Measurements from ENCODE around the gene UQCRQ.
"Not testable (repeated sequence)": the region's sequence is repeated elsewhere in the genome, so short reads cannot be mapped to it uniquely, and the experiment has no call there.

Gene UQCRQ

DNA sequence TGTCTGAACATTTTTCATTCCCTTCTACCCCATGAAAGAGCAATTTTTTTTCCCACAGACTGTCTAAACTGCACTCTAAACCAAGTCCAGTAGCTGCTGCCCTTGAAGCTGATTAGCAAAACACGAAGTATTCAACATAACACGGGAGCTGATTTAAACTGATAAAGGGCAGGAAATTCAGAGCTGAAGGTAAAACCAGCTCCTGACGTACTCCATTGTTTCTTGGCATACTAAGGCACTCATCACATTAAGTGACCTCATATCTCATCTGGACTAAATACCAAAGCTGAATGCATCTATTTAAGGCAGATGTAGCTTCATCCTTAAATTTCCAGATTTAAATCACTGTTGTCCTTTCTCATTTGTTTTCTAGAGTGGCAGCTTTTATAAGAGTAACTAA is 12.1 kb upstream of the UQCRQ start:
- H3K27ac ChIP-seq (ENCODE audit: low read length) = no peak overlapping the region

DNA sequence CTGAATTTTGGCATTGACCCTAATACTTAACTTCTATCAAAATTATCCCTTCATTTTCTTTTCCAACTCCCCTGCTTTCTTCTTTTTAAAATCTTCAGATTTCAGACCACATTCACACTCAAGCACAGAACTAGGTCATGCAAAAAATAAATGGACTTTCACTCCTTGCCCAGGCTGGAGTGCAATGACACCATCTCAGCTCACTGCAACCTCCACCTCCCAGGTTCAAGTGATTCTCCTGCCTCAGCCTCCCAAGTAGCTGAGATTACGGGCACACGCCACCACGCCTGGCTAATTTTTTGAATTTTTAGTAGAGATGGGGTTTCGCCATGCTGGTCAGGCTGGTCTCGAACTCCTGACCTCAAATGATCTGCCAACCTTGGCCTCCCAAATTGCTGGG is 11.4 kb upstream of the UQCRQ start:
- not testable (repeated sequence) for H3K27me3 ChIP-seq (ENCODE audit: low read depth, low read length); H3K36me3 ChIP-seq (ENCODE audit: control insufficient read depth in 1 of 2, insufficient read depth in 2 of 2, low read length in 2 of 2); H3K4me3 ChIP-seq (ENCODE audit: low read depth in 1 of 2, low read length in 2 of 2); H3K4me1 ChIP-seq (ENCODE audit: control insufficient read depth in 1 of 2, insufficient read depth in 2 of 2, low read length in 2 of 2); H3K27ac ChIP-seq (ENCODE audit: low read length); H3K9me3 ChIP-seq (ENCODE audit: control insufficient read depth in 1 of 2, low read length in 2 of 2)

More for the DNA sequence above, 12.1 kb upstream of the UQCRQ start:
- Histone ChIP-seq H3K4me3 (ENCODE audit: low read depth in 1 of 2, low read length in 2 of 2) (no peak overlapping the region), H3K27me3 (ENCODE audit: low read depth, low read length) (no peaks in the 10 kb centered on the region), H3K4me1 (ENCODE audit: control insufficient read depth in 1 of 2, insufficient read depth in 2 of 2, low read length in 2 of 2) (no peaks in the 10 kb centered on the region), H3K9me3 (ENCODE audit: control insufficient read depth in 1 of 2, low read length in 2 of 2) (no peaks in the 10 kb centered on the region), H3K36me3 (ENCODE audit: control insufficient read depth in 1 of 2, insufficient read depth in 2 of 2, low read length in 2 of 2) (no peaks in the 10 kb centered on the region)

DNA sequence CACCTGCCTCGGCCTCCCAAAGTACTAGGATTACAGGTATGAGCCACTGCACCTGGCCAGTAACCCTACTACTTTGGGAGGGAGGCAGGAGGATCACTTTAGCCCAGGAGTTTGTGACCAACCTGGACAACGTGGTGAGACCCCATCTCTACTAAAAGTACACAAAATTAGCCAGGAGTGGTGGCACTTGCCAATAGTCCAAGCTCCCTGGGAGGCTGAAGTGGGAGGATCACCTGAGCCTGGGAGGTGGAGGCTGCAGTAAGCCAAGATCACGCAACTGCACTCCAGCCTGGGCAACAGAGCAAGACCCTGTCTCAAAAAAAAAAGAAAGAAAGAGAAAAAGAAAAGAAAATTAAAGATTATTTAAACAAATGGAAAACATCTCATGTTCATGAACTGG is 10.4 kb upstream of the UQCRQ start:
- no peaks in the 10 kb centered on the region for H3K36me3 ChIP-seq (ENCODE audit: control insufficient read depth in 1 of 2, insufficient read depth in 2 of 2, low read length in 2 of 2)
- no peak overlapping the region for H3K27ac ChIP-seq (ENCODE audit: low read length)
- no peaks in the 10 kb centered on the region for H3K9me3 ChIP-seq (ENCODE audit: control insufficient read depth in 1 of 2, low read length in 2 of 2)
- H3K27me3 ChIP-seq (ENCODE audit: low read depth, low read length) = no peaks in the 10 kb centered on the region
- H3K4me3 ChIP-seq (ENCODE audit: low read depth in 1 of 2, low read length in 2 of 2) = no peak overlapping the region
- H3K4me1 ChIP-seq (ENCODE audit: control insufficient read depth in 1 of 2, insufficient read depth in 2 of 2, low read length in 2 of 2) = no peaks in the 10 kb centered on the region

DNA sequence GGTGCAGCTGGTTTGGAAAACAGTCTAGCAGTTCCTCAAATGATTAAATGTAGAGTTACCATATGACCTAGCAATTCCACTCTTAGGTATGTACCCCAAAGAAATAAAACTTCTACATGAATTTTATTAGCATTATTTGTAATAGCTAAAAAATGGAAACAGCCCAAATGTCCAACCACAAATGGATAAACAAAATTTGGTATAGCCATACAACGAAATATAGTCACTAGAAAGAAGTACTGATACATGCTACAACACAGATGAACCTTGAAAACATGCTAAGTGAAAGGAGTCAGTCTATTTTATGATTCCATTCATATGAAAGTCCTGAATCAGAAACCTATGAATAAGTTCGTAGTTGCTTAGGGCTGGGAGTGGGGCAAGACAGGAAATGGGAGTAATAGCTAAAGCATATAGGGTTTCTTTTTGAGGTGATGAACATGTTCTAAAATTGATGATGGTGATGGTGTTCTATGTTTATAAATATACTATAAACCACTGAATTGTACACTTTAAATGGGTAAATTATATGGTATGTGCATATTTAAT is 6.5 kb upstream of the UQCRQ start:
- Histone ChIP-seq H3K4me3 (ENCODE audit: low read depth in 1 of 2, low read length in 2 of 2) (no peak overlapping the region), H3K36me3 (ENCODE audit: control insufficient read depth in 1 of 2, insufficient read depth in 2 of 2, low read length in 2 of 2) (no peaks in the 10 kb centered on the region), H3K27ac (ENCODE audit: low read length) (no peak overlapping the region)

DNA sequence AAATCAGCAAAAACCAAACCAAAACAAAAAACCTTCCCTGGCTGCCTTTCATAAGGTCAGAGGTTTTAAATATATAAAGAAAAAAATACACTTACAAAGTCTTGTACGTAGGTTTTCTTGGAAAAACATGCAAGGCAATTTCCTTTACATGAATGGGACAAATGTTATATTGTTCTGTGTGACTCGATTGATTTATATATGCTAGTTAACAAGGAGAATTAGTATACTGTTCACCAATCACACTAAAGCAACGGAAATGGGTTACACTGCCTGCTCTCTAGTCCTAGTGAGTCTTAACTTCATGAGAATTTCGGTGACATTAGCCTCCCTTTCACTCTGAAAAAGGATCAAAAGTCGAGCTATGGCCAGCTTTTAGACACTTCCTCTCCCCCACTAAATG is 5.7 kb upstream of the UQCRQ start:
- H3K9me3 ChIP-seq (ENCODE audit: control insufficient read depth in 1 of 2, low read length in 2 of 2) = no peaks in the 10 kb centered on the region
- no peaks in the 10 kb centered on the region for H3K27me3 ChIP-seq (ENCODE audit: low read depth, low read length)
- H3K4me1 ChIP-seq (ENCODE audit: control insufficient read depth in 1 of 2, insufficient read depth in 2 of 2, low read length in 2 of 2) = no peaks in the 10 kb centered on the region
- H3K27ac ChIP-seq (ENCODE audit: low read length) = no peak overlapping the region
- H3K36me3 ChIP-seq (ENCODE audit: control insufficient read depth in 1 of 2, insufficient read depth in 2 of 2, low read length in 2 of 2) = no peaks in the 10 kb centered on the region
- H3K4me3 ChIP-seq (ENCODE audit: low read depth in 1 of 2, low read length in 2 of 2) = no peak overlapping the region

More for the DNA sequence above, 6.5 kb upstream of the UQCRQ start:
- H3K4me1 ChIP-seq (ENCODE audit: control insufficient read depth in 1 of 2, insufficient read depth in 2 of 2, low read length in 2 of 2) = no peaks in the 10 kb centered on the region
- H3K27me3 ChIP-seq (ENCODE audit: low read depth, low read length) = no peaks in the 10 kb centered on the region
- H3K9me3 ChIP-seq (ENCODE audit: control insufficient read depth in 1 of 2, low read length in 2 of 2) = no peaks in the 10 kb centered on the region

DNA sequence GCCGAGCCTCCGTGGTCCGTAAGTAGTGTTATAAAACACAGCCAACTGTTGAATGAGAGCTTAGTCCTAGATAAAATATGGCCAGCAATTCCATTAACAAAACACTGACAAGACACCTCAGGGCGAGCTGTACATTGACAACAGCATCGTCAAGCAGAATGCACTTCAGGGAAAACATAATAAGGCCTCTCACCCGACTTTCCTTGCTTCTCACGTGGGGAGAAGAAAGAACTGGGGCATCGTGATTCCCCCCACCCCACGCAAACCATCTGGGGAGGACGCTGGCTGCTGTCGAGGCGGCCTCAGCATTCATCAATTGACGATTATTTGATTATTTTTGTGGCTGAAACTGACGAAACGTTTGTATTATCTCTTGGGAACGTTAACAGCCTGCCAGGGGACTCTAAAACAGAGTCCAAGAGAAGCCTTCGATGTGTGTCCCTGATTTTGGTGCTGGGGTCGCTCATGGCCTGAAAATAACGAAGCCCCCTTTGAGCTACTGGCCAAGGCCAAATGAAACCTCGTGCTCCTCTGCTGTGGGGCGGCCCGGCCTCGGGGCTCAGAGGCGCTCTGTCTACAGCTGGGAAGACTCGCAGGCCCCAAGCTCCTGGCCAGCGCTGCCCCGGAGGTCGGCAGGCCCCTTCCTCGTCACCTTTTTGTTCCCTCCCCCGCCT is 637 bp upstream of the UQCRQ start:
- Histone ChIP-seq H3K27me3 (ENCODE audit: low read depth, low read length) (no peaks in the 10 kb centered on the region), H3K27ac (ENCODE audit: low read length) (peak overlapping the region; percentile 94), H3K9me3 (ENCODE audit: control insufficient read depth in 1 of 2, low read length in 2 of 2) (no peaks in the 10 kb centered on the region), H3K4me3 (ENCODE audit: low read depth in 1 of 2, low read length in 2 of 2) (peak overlapping the region; percentile 89 to 96), H3K4me1 (ENCODE audit: control insufficient read depth in 1 of 2, insufficient read depth in 2 of 2, low read length in 2 of 2) (peaks cover 5 to 12% of the 10 kb centered on the region in 2 donors), H3K36me3 (ENCODE audit: control insufficient read depth in 1 of 2, insufficient read depth in 2 of 2, low read length in 2 of 2) (peaks cover 15 to 24% of the 10 kb centered on the region in 2 donors)

DNA sequence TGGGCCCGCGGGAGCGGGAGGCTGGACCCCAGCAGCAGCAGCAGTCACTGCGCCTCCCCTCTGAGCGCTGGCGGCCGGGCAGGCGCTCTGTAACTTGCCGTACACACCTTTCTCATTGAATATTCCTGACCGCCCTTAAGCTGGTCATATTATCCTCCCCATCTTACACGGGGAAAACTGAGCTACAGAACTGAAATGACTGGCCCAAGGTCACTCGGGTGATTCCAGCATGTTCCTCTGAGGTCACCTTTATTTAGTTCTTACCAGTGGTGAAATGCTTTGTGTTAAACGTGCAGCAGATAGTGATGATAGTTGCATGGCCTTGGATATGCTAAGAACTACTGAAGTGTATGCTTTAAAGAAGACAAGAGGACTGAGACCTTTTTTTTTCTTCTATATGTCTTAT is 607 bp downstream of the UQCRQ start:
- Histone ChIP-seq H3K4me1 (ENCODE audit: control insufficient read depth in 1 of 2, insufficient read depth in 2 of 2, low read length in 2 of 2) (peaks cover 5 to 12% of the 10 kb centered on the region in 2 donors), H3K27ac (ENCODE audit: low read length) (peak overlapping the region; percentile 94), H3K27me3 (ENCODE audit: low read depth, low read length) (no peaks in the 10 kb centered on the region), H3K36me3 (ENCODE audit: control insufficient read depth in 1 of 2, insufficient read depth in 2 of 2, low read length in 2 of 2) (peaks cover 20 to 28% of the 10 kb centered on the region in 2 donors), H3K4me3 (ENCODE audit: low read depth in 1 of 2, low read length in 2 of 2) (peak overlapping the region; percentile 89 to 96), H3K9me3 (ENCODE audit: control insufficient read depth in 1 of 2, low read length in 2 of 2) (no peaks in the 10 kb centered on the region)

DNA sequence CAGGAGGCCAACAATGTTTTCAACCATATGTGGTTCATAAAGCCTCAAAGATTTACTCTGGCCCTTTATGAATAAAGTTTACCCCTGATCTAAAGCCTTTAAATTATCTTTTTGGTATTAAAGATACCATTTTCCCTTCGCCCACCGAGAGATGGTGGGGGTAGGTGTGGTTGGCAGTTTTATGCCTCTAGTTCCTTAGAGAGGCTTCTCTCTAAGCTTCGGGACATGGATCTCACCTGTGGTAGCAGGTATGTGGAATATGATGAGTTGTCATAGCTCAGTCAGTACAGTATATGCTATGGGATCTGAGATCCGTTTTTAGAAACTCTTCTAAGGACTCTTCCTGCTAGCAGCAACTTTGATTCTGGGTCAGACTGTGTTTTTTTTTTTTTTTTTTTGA is 2.3 kb downstream of the UQCRQ start:
- Histone ChIP-seq H3K27me3 (ENCODE audit: low read depth, low read length) (no peaks in the 10 kb centered on the region), H3K9me3 (ENCODE audit: control insufficient read depth in 1 of 2, low read length in 2 of 2) (no peaks in the 10 kb centered on the region), H3K36me3 (ENCODE audit: control insufficient read depth in 1 of 2, insufficient read depth in 2 of 2, low read length in 2 of 2) (peaks cover 23 to 29% of the 10 kb centered on the region in 2 donors), H3K4me3 (ENCODE audit: low read depth in 1 of 2, low read length in 2 of 2) (no peak overlapping the region), H3K4me1 (ENCODE audit: control insufficient read depth in 1 of 2, insufficient read depth in 2 of 2, low read length in 2 of 2) (peaks cover 5 to 17% of the 10 kb centered on the region in 2 donors), H3K27ac (ENCODE audit: low read length) (no peak overlapping the region)

DNA sequence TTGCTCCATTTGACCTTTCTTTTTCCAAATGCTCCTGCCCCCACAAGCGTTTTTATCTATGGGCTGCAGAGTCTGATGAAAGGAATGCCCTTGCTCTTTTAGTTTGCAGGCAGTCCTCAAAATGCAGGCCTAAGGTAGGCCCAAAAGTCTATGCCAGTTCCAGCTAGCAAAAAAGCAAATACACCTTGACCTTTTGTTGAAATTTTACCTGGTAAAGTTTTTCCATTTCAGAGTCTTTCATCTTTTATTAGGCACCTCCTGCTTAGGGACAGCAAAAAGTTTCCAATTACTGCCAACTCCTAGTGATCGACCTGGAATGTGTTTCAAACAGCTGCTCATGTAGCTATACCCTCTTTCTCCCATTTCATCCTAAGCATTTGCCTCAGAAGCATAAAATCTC is 4.4 kb downstream of the UQCRQ start:
- Histone ChIP-seq H3K4me1 (ENCODE audit: control insufficient read depth in 1 of 2, insufficient read depth in 2 of 2, low read length in 2 of 2) (peaks cover 5 to 17% of the 10 kb centered on the region in 2 donors), H3K27ac (ENCODE audit: low read length) (no peak overlapping the region), H3K27me3 (ENCODE audit: low read depth, low read length) (no peaks in the 10 kb centered on the region), H3K9me3 (ENCODE audit: control insufficient read depth in 1 of 2, low read length in 2 of 2) (no peaks in the 10 kb centered on the region), H3K36me3 (ENCODE audit: control insufficient read depth in 1 of 2, insufficient read depth in 2 of 2, low read length in 2 of 2) (peaks cover 29 to 40% of the 10 kb centered on the region in 2 donors), H3K4me3 (ENCODE audit: low read depth in 1 of 2, low read length in 2 of 2) (no peak overlapping the region)

DNA sequence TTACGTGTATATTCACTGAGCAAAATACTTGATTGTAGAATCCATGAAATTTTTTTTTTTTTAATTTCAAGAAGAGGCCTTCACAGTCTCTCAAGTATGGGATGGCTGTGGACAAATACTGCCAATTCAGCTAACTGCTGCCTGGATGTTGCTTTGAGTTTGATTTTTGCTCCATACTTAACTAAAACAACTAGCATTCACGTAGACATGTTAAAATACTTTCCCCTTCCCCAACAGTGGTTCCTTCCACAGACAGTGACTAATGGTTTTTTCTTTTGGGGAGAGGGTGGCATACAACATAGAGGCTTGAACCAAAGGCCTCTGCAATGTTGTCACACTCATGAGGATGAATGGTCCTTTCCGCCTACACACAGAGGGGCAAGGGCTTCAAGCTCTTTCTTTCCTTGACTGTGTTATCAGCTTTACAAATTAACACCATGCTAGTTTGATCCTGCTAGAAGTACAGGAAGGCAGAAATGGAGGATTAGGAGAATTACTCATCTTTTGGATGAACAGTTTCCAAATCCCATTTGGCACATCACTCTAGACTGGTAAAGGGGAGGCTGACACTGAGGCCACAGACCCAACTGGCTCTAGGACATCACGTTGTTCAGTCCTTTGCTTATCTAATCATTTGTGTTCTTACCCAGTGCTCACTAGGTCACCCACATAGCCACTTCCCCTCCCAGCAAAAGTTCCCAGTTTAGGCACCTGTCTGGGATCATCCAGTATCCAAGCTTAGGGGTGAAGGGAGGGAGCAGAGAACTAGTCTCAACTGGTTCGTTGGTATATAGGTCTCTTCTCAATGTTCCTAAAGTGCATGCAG is 5.2 kb downstream of the UQCRQ start:
- peaks cover 5 to 17% of the 10 kb centered on the region in 2 donors for H3K4me1 ChIP-seq (ENCODE audit: control insufficient read depth in 1 of 2, insufficient read depth in 2 of 2, low read length in 2 of 2)
- peaks cover 32 to 40% of the 10 kb centered on the region in 2 donors for H3K36me3 ChIP-seq (ENCODE audit: control insufficient read depth in 1 of 2, insufficient read depth in 2 of 2, low read length in 2 of 2)
- no peak overlapping the region for H3K4me3 ChIP-seq (ENCODE audit: low read depth in 1 of 2, low read length in 2 of 2)
- H3K27me3 ChIP-seq (ENCODE audit: low read depth, low read length) = no peaks in the 10 kb centered on the region
- no peaks in the 10 kb centered on the region for H3K9me3 ChIP-seq (ENCODE audit: control insufficient read depth in 1 of 2, low read length in 2 of 2)
- H3K27ac ChIP-seq (ENCODE audit: low read length) = no peak overlapping the region

DNA sequence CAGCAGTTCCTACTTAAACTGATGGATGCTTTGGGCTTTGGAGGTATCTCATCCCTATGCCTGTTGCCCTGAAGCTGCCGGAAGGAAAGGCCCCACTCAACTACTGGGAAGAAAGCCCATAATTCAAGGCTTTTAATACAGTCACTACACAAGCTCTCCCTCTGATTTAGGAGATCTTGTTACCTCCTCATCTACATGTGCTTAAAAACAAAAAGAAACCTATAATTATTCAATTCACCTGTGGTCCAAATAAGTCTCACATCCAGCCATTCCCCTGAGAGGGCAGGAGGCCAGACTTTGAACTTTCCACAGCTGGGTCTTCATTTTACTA is 6.3 kb downstream of the UQCRQ start:
- Histone ChIP-seq H3K27ac (ENCODE audit: low read length) (peak overlapping the region; percentile 31), H3K27me3 (ENCODE audit: low read depth, low read length) (no peaks in the 10 kb centered on the region), H3K36me3 (ENCODE audit: control insufficient read depth in 1 of 2, insufficient read depth in 2 of 2, low read length in 2 of 2) (peaks cover 32 to 40% of the 10 kb centered on the region in 2 donors), H3K9me3 (ENCODE audit: control insufficient read depth in 1 of 2, low read length in 2 of 2) (no peaks in the 10 kb centered on the region), H3K4me3 (ENCODE audit: low read depth in 1 of 2, low read length in 2 of 2) (no peak overlapping the region), H3K4me1 (ENCODE audit: control insufficient read depth in 1 of 2, insufficient read depth in 2 of 2, low read length in 2 of 2) (peaks cover 0 to 10% of the 10 kb centered on the region in 2 donors)
